ENCODE measurements around the gene YAE1.

Gene YAE1

DNA sequence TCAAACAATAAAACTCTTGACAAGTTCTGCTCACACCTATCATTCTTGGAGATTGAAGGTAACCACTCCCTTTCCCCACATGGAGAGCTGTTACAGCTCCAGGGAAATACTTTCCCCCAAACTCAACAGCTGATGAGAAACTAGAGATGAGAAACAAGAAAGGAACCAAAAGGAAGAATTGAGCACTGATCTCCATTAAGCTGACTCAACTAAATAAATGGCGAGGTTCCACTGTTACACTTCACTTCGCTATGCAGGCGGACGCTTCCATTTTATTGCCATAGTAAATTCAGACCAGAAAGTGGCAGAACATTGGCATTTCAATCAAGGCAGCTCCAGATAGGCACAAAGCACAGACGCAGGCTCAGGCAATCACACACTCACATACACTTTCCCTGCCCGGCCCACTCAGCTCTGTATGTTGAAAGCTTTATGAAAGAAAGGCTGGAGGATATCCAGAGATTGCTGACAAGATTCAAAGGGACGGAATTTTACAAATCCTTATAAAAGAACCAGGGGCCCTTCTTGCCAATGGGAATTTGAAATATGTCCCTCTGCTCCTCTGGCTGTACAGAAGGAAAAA is 11.5 kb upstream of the YAE1 start:
- peak; percentile 63 to 69 for DNase-seq (ENCODE audit: low read depth in 2 of 2)

DNA sequence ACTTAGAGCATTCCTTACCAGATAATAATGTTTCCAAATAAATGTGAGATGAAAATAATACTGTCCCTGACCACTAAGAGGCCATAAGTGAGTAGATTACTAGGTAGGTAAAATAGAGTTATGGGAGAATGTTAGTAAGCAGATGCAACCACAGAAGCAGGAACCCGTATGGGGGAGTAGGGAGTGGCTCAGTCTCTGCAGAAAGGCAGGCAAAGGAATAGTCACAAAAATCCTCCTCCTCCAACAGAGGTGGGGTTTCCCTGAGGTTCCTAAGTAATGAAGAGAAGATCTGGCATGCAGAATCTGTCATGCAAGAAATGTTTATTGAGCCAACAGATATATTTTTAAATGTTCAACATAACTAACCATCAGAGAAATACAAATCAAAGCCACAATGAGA is 9.0 kb upstream of the YAE1 start:
- DNase-seq (ENCODE audit: low read depth in 2 of 2) = no peak

DNA sequence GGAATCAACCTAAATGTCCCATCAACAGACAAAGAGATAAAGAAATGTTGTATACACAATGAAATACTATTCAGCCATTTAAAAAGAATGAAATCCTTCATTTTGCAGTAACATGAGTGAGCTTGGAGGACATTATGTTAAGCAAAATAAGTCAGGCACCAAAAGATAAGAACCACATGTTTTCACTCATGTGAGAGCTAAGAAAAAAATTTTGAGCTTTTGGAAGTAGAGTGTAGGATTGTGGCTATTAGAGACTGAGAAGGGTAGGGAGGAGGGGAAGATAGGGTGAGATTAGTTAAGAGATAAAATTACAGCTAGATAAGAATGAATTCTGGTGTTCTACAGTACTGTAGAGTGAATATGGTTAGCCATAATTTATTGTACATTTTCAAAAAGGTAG is 8.3 kb upstream of the YAE1 start:
- DNase-seq (ENCODE audit: low read depth in 2 of 2) = no peak

DNA sequence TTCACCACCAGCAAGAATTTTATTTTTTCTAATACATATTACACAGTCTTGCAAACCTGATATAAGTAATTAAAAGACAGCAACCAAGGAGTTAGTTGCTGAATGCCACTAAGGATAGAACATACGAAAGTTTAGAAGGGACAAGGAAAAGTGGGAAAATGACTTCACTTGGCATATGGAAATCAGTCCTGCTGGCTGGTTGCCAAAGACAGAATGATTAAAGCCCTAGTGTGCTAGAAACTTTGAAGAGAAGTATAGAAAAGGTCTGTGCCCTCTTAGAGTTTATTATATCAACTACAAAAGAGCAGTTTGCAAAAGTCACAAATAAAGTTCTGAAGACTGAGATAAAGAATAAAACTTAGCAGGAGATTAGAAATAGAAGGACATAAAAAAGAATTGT is 5.8 kb upstream of the YAE1 start:
- no peak for DNase-seq (ENCODE audit: low read depth in 2 of 2)

DNA sequence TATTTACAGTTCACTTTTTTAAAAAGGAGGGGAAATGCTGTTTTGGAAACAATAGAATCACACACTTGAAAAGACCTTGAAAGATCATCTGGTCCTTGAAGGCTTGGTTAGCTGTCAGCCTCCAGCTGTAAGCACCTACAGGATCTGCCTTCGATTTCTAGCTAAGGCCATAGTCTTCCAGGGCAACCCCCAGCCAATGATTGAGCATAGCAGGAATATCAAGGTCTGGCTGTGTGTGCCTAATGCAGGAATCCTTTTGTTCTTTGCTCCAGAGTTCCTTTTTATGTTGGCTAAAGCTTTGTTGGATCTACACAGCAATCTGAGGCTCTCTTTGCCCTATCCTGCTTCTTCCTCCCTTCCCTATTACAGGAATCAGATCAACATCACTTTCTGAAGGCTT is 5.2 kb upstream of the YAE1 start:
- no peak for DNase-seq (ENCODE audit: low read depth in 2 of 2)

DNA sequence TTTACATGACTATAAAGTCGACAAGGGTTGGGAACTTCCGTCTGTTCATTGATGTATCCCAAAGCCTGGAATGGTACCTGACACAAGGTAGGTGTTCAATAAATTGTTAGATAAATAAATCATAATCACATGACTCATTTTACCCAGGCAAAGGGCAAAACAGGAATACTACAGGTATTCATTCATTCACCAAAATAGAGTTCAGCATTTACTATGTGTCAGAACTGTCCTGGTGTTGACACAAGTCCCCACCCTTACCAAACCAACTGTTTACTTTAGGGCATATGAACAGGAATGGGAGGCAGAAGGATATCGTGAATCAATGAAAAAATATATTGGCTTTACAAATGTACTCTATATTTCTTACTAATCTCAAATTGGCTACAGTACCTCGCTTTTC is 666 bp upstream of the YAE1 start:
- no peak for DNase-seq (ENCODE audit: low read depth in 2 of 2)

DNA sequence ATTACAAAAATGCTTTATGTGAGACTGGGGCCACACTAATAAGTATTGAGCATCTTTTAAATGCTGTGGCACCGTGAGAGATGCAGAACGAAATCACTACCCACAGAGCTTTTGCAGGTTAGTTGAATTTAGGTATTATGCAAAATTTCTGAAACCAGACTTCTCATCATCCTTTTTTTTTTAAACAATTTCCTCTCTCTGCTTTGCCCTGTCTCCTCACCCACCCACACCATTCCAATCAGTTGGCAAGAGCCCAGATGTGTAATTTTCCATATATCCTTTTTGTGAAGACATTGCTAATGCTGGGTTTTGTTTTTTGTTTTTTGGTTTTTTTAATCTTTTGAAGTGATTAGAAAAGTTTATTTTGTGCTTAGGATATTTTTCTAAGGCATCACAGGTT is 1.1 kb downstream of the YAE1 start:
- DNase-seq (ENCODE audit: low read depth in 2 of 2) = no peak

DNA sequence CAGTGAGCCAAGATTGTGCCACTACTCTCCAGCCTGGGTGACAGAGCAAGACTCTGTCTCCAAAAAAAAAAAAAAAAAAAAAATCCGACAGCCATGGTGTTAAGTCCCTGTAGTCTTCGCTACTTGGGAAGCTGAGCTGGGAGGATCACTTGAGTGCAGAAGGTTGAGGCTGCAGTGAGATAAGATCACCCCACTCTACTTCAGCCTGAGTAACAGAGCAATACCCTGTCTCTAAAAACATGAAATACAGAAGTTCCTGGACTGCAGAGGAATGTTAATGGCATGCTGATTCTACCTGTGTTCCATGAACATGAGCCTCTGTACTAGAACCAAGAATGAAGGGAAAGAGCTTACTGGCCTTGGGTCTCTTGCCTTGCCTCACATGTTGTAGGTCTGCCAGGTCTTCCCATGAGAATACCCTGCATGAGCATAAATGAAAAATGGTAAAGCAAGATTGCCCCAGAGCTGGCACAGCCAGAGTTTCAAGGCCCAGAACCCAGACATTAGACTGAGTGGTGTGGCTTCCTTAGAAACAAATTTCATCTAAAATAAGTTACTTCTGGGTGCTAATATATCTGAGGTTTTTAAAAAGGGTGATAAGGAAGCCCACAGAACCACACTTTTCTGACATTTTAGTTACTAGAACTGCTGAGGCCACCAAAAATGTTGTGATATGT is 8.6 kb downstream of the YAE1 start:
- DNase-seq (ENCODE audit: low read depth in 2 of 2) = no peak

DNA sequence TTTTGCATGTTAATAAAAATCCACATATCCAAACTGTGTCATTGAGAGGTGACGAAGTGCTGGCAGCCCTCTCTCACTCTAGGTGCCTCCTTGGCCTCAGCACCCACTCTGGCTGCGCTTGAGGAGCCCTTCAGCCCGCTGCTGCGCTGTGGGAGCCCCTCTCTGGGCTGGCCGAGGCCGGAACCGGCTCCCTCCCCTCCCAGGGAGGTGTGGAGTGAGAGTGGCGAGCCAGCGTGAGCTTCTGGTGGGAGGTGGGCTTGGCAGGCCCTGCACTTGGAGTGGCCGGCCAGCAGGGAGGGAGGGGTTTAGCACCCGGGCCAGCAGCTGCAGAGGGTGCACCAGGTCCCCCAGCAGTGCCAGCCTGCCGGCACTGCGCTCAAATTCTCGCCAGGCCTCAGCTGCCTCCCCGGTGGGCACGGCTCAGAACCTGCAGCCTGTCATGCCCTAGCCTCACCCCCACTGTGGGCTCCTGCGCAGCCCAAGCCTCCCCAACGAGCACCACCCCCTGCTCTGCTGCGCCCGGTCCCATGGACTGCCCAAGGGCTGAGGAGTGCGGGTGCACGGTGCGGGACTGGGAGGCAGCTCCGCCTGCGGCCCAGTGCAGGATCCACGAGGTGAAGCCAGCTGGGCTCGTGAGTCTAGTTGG is 11.1 kb downstream of the YAE1 start:
- no peak for DNase-seq (ENCODE audit: low read depth in 2 of 2)

DNA sequence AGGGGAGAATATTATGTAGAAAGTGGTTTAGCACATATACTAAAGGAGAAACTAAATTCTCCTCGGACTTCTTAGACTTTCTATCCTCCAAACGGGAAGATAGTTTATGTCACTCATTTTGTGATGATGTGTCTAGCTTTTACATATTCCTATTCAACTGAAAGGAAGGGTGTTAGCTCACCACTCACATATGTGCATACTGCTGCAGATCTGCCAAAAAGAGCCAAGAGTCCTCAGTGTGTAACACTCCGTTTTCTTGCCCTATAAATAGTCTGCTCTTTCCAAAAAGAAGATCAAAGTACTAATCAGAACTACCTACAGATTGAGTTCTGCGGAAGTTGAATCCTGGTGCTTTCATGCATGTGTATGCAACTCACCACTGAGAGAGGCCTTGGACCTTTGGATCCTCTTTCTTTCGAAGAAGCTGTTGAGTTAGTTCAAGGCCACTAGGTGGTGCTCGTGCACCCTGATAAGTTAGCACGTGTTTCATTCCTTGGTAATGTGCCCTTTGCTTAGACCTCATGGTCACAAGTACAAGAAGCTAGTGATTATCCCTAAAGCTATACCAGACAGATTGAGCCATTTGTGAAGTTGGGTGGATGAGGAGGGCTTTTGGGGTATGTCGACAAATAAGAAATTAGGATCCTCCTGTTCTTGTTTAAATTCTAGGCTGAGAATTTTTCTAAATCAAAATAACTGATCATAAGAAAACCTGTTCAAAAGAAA is 14.1 kb downstream of the YAE1 start:
- DNase-seq (ENCODE audit: low read depth in 2 of 2) = peak; percentile 78 to 80

DNA sequence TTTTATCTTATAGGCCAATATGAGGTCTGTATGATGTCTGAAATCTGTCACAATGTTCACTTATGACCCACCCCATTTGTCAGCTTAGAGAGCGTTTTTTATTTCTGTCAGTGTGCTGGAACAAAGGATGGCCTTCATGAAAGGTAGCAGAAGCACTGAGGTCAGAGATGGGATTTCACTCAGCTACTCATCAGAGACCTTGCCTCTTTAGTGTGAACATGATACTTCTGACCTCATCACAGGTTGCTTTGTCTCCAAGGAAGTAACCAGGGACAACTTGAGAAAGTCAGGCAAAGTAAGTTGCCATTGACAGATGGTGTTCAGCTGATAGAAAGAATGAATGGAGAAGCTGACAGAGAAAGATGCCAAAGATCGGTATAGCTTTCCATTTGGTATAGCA is 16.3 kb downstream of the YAE1 start:
- DNase-seq (ENCODE audit: low read depth in 2 of 2) = no peak

DNA sequence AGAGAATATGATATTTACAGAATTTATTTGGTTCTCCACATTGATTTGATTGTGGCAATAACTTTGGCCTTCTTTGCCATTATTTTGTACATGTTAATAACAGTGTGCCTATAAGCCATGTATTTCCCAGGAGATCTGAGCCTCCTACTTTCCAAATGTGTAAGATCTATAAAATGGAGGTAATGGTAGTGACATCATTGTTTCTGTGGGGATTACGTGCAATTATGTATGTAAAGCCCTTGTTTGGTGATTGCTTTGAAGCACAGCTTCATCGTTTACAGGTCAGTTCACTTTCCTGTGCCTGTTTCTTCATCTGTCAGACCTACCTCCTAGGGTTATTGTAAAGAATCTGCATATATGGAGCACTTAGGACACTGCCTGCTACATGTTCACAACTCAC is 17.3 kb downstream of the YAE1 start:
- DNase-seq (ENCODE audit: low read depth in 2 of 2) = no peak

DNA sequence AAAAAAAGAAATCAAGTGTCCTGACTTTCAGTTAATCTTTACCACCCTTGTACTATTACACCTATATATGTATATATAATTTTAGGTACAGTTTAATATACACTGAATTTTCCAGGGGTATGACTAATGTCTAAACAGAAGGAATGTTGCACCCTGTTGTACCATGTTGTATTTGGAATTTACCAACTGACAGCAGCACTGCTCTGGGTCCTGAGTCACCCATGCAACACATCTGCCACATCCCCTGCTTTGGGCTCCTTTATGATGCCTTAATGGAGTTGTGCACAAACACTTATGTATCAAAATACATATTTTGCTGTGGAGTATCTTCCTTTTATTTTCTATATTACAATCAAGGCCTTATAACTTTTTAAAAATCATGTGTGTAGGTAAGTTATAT is 21.2 kb downstream of the YAE1 start:
- no peak for DNase-seq (ENCODE audit: low read depth in 2 of 2)

DNA sequence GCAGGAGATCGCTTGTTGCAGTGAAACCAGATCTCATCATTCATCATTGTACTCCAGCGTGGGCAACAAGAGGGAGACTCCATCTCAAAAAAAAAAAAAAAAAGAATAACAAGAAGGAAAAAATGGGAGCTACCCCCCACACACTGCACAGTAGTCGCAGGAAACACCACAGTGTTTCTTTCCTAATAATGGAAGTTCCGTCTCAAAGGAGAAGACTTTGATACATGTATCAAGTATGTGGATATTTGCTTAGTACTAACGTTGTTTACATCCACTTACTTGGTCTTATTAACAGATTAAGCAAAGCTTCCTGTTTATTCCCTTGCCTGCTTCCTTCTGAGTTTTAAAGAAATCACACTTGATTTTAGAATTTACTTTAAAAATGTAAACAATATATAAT is 22.2 kb downstream of the YAE1 start:
- no peak for DNase-seq (ENCODE audit: low read depth in 2 of 2)

DNA sequence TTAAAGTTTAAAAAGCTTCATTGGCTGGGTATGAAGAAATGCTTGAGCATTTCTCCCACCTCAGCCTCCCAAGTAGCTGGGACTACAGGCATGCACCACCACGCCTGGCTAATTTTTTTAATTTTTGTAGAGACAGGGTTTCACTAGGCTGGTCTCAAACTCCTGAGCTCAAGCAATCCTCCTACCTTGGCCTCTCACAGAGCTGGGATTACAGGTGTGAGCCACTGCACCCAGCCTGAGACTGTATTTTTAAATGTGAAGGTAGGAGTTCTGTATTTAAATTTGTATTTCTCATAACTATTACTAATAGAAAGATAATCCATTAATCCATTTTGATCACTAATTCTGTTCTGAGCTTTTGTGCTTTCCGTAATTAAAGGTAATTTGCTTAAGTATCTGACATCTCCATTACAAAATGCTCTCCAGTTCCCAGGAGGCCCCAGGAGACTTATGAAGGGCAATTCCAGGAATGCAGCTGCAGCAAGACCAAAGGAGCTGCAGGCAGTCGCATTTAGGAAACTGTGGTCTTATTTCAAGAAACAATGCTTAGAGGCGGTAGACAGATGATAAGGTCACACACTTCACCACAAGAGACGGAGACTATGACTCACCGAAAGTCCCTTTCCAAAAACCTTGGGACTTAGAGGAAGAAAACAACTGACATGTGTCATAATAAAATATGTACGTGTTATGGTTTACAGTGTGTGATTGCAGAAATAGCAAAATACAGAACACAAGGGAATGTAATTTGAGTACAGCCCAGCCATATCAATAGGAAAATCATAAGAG is 23.3 kb downstream of the YAE1 start:
- DNase-seq (ENCODE audit: low read depth in 2 of 2) = peak; percentile 49 to 52

DNA sequence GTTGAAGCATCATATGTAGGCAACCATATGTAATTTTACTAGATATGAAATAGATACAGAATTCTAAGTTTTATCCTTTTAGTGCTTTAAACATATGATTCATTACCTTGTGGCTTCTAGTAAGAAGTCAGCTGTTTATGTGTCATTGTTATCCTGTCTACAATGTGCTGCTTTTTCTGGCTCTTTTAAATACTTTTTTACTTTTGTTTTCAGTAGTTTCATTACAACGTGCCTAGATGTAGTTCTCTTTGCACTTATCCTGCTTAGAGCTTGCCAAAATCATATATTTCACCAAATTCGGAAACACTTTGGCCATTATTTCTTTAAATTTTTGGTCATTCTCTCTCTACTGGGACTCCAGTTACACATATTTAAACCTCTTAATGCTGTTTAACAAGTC is 26.4 kb downstream of the YAE1 start:
- DNase-seq (ENCODE audit: low read depth in 2 of 2) = no peak

DNA sequence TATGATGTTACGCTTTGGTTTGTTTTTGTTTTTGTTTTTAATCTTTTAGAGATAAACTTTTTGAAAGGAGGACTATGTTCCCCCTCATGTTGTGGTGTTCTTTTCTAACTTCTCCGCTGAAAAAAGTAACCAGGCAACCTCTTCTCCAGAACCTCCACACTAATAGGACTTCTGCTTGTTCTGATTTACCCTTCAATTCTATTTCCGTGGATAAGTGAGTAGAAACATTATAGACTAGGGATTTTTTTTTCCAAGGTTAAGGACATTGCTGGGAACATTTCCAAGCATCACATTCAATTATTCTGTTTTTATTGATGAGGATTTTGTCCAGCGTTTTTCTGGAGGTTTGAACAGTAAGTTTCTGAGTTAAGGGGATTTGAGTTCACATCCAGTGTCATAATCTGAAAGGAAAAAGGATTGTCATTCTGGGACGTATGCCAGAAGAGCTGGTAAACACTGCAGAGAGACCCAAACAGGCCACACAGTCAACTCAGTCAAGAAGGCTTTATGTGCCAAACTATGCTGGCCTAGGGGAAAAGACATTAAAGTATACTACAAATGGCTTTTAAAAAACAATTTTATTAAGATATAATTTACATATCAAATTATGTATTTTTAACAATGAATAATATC is 28.9 kb downstream of the YAE1 start:
- no peak for DNase-seq (ENCODE audit: low read depth in 2 of 2)

DNA sequence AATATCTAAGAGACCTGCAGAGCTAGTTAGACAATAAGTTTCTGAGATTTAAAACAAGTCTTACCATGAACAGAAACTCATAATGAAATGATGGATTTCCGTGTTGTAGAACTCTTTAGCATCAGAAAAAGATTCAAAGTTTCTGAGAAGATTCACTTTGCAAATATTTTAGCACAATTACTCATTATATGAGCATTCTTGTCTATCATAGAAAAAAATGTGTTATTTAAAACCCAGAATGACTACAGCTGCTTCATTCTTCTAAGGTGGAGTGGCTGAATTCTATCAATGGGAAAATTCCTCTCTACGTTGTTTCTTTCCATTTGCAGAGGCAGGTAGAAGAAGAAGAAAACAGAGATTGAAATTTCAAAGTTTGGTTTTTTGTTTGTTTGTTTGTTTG is 36.1 kb downstream of the YAE1 start:
- DNase-seq (ENCODE audit: low read depth in 2 of 2) = no peak

DNA sequence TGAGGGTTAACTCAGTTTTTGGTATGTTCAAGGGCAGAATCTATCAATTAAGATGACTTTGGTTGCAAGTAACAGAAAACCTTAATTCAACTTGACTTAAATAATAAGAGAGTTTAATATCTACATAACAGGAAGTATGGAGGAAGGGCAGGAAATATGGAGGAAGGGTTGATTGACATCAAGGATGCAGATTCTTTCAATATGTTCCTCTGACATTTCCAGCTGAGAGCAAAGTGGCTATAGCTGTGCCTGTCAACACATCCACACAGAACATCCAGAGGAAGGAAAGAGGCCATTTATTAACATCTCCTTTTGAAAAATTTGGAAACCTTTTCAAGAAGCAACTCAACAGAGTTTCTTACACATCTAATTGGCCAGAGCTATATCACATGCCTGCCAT is 37.7 kb downstream of the YAE1 start:
- no peak for DNase-seq (ENCODE audit: low read depth in 2 of 2)

DNA sequence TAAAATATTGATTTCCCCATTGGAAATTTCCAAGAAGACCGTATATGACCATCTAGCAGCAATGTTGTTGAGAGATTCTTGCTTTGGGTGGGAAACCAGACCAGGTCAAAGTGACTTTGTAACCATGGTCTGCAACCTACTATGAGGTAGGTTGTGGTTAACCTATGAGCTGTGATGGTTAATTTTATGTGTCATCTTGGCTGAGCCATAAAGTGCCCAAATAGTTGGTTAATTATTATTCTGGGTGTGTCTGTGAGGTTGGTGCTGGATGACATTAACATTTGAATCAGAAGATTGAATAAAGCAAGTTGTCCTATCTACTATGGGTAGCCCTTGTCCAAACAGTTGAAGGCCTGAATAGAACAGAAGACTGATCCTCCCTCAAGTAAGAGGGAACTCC is 38.9 kb downstream of the YAE1 start:
- no peak for DNase-seq (ENCODE audit: low read depth in 2 of 2)

DNA sequence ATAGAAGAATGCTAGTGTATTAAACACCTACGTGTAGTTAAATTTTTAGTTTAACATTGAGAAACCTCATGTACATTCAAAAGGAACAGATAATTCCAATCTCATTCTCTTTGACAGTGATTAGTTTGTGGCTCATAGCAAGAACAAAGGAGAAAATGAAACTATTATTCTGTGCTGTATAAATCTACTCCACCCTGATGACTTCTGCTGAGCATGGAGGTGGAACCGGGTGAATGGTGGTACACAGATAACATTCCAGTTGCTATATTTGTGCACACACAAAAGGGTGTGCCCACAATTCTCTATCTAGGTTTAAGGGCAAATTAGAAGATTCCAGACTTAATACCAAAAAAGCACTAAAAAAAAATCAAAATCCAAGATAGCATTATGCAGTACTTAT is 40.1 kb downstream of the YAE1 start:
- DNase-seq (ENCODE audit: low read depth in 2 of 2) = no peak

DNA sequence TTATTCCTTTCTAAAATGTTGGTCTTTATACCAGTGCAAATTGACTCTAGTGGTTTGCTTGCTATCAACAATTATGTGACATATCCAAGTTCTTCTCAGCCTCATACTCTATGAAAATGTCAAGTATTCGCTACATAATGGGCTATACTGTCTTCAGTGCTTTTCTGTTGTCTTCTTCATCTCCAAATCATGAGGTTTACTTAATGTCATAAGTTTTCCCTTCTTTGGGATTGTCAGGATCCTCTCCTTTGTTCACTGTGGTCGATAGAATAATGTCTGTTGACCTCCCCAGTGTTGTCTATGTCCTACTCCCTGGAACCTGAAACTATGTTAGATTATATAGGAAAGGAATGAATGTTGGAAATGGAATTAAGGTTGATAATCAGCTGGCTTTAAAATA is 40.7 kb downstream of the YAE1 start:
- no peak for DNase-seq (ENCODE audit: low read depth in 2 of 2)

Data from fibroblast of skin of left quadriceps (primary cell).